ENCODE measurements around the gene ANO10. TPM values are rescaled to one million over a fixed set of nuclear protein-coding genes. Genes with fewer than 3 reads are reported as not detected.

ANO10 gene
- total and polyA plus RNA-seq, 2 donors (not counting 1 experiment from before 2014, with no cell fraction given): 1.9 to 10.6 TPM

GRCh38 chr3:43650345-43650744, 28.5 kb upstream of the ANO10 start:
- Histone ChIP-seq H2AFZ (ENCODE audit: insufficient read depth, low read depth, low read length, poor library complexity, severe bottlenecking) (no peak overlapping the region), H3K27me3 (replicated peaks in 1 of 4; ENCODE audit: control extremely low read depth in 1 of 4, control insufficient read depth in 3 of 4, insufficient read depth in 4 of 4, low read length in 3 of 4) (peaks cover 0 to 4% (median 0%) of the 10 kb centered on the region in 4 experiments), H3K4me3 (ENCODE audit: control extremely low read depth in 1 of 5, extremely low read depth in 1 of 5, insufficient read depth in 1 of 5, low read depth in 2 of 5, low read length in 4 of 5) (no peak overlapping the region), H3K4me1 (ENCODE audit: control insufficient read depth in 2 of 2, insufficient read depth in 2 of 2, low read length in 2 of 2) (no peaks in the 10 kb centered on the region), H4K20me1 (ENCODE audit: control insufficient read depth, insufficient read depth, low read length, poor library complexity, severe bottlenecking) (no peaks in the 10 kb centered on the region), H3K27ac (ENCODE audit: low read length in 2 of 2) (no peak overlapping the region), H3K79me2 (ENCODE audit: control insufficient read depth, insufficient read depth, low read length) (no peaks in the 10 kb centered on the region), H3K9ac (ENCODE audit: low read length) (no peak overlapping the region), H3K36me3 (replicated peaks in 1 of 2; ENCODE audit: control extremely low read depth in 1 of 2, control insufficient read depth in 1 of 2, extremely low read depth in 1 of 2, insufficient read depth in 2 of 2, low read length in 1 of 2) (no peaks in the 10 kb centered on the region), H3K9me3 (ENCODE audit: control extremely low read depth in 1 of 3, control insufficient read depth in 2 of 3, insufficient read depth in 1 of 3, low read length in 2 of 3) (no peaks in the 10 kb centered on the region), H3K4me2 (replicated peaks; ENCODE audit: low read depth, low read length, poor library complexity, severe bottlenecking) (no peak overlapping the region)
- intact Hi-C loops (cut with micrococcal nuclease): no loop called here
- ATAC-seq (ENCODE audit: low read depth) (no peak), DNase-seq (no peak)
- WGBS (ENCODE audit: insufficient coverage): no CpG with 5 or more reads among the region's 1 CpG
- TF ChIP-seq EZH2 (IDR thresholded peaks at IDR 0.05; ENCODE audit: borderline replicate concordance, insufficient read depth, low read depth, low read length, poor library complexity, severe bottlenecking): no peak
- TF ChIP-seq CTCF (IDR thresholded peaks at IDR 0.05): no peak
- Mint-ChIP-seq H3K4me3 (no peak overlapping the region), H3K27me3 (peaks cover 19% of the 10 kb centered on the region), H3K9me3 (ENCODE audit: insufficient read depth) (no peaks in the 10 kb centered on the region), H3K27ac (no peak overlapping the region), H3K4me1 (no peaks in the 10 kb centered on the region)
- ChIA-PET POLR2A (no interaction called here), CTCF (no interaction called here)

- no peak overlapping the region for H3K27ac ChIP-seq (ENCODE audit: low read length in 2 of 2)
These were observed 27.7 kb upstream of the ANO10 start for GRCh38 chr3:43649365-43649968.

More at GRCh38 chr3:43649365-43649968, 27.7 kb upstream of the ANO10 start:
- Histone ChIP-seq H3K27me3 (replicated peaks in 1 of 4; ENCODE audit: control extremely low read depth in 1 of 4, control insufficient read depth in 3 of 4, insufficient read depth in 4 of 4, low read length in 3 of 4) (peaks cover 0 to 4% (median 0%) of the 10 kb centered on the region in 4 experiments), H4K20me1 (ENCODE audit: control insufficient read depth, insufficient read depth, low read length, poor library complexity, severe bottlenecking) (no peaks in the 10 kb centered on the region), H3K4me2 (replicated peaks; ENCODE audit: low read depth, low read length, poor library complexity, severe bottlenecking) (no peak overlapping the region), H3K9me3 (ENCODE audit: control extremely low read depth in 1 of 3, control insufficient read depth in 2 of 3, insufficient read depth in 1 of 3, low read length in 2 of 3) (no peaks in the 10 kb centered on the region), H2AFZ (ENCODE audit: insufficient read depth, low read depth, low read length, poor library complexity, severe bottlenecking) (no peak overlapping the region), H3K4me1 (ENCODE audit: control insufficient read depth in 2 of 2, insufficient read depth in 2 of 2, low read length in 2 of 2) (no peaks in the 10 kb centered on the region), H3K79me2 (ENCODE audit: control insufficient read depth, insufficient read depth, low read length) (no peaks in the 10 kb centered on the region), H3K36me3 (replicated peaks in 1 of 2; ENCODE audit: control extremely low read depth in 1 of 2, control insufficient read depth in 1 of 2, extremely low read depth in 1 of 2, insufficient read depth in 2 of 2, low read length in 1 of 2) (no peaks in the 10 kb centered on the region), H3K4me3 (ENCODE audit: control extremely low read depth in 1 of 5, extremely low read depth in 1 of 5, insufficient read depth in 1 of 5, low read depth in 2 of 5, low read length in 4 of 5) (no peak overlapping the region), H3K9ac (ENCODE audit: low read length) (no peak overlapping the region)
- TF ChIP-seq EZH2 (IDR thresholded peaks at IDR 0.05; ENCODE audit: borderline replicate concordance, insufficient read depth, low read depth, low read length, poor library complexity, severe bottlenecking) (no peak), CTCF (IDR thresholded peaks at IDR 0.05) (no peak)
- 71% methylated on average over 6 of the region's 6 CpGs for WGBS (ENCODE audit: insufficient coverage)
- Mint-ChIP-seq H3K9me3 (ENCODE audit: insufficient read depth) (no peaks in the 10 kb centered on the region), H3K4me3 (no peak overlapping the region), H3K27me3 (peaks cover 16% of the 10 kb centered on the region), H3K27ac (no peak overlapping the region), H3K4me1 (no peaks in the 10 kb centered on the region)
- ATAC-seq (ENCODE audit: low read depth) (no peak), DNase-seq (no peak)
- CTCF ChIA-PET: no interaction called here
- intact Hi-C loops (cut with micrococcal nuclease): no loop called here
- POLR2A ChIA-PET: no interaction called here

Data from B cell (primary cell).